Measurements from ENCODE around the gene LCE7A.

Gene LCE7A
- total RNA-seq, result 0 reads per million in 4 donors

- DNase-seq, result no peak
Observed at GRCh38 chr1:152859696-152860095, at the start of gene LCE7A. TSS of gene LCE7A (plus strand) at chr1:152859996. CDS start at chr1:152860698, 702 bp downstream.

- DNase-seq, result no peak
Observed at GRCh38 chr1:152811050-152811449, 48.7 kb upstream of the LCE7A start.

- DNase-seq, result no peak
Observed at GRCh38 chr1:152811671-152812070, 48.1 kb upstream of the LCE7A start, which contains the start of gene LCE1B. TSS of gene LCE1B (plus strand) at chr1:152811971. CDS start at chr1:152812447, 476 bp downstream.

- no peak for DNase-seq
Observed at GRCh38 chr1:152817309-152817708, 42.5 kb upstream of the LCE7A start.

GRCh38 chr1:152823294-152823693 is 36.5 kb upstream of the LCE7A start:
- DNase-seq, result no peak

- DNase-seq, result no peak
Observed at GRCh38 chr1:152824964-152825363, 34.8 kb upstream of the LCE7A start.

GRCh38 chr1:152827173-152827572 is 32.6 kb upstream of the LCE7A start, which contains the start of gene LCE1A:
TSS of gene LCE1A (plus strand) at chr1:152827473. CDS start at chr1:152827473, 0 bp downstream.
- DNase-seq, result no peak

- DNase-seq, result no peak
Observed at GRCh38 chr1:152836870-152837269, 22.9 kb upstream of the LCE7A start.

- no peak for DNase-seq
Observed at GRCh38 chr1:152842556-152842955, 17.2 kb upstream of the LCE7A start, which contains the start of gene LCE6A. TSS of gene LCE6A (plus strand) at chr1:152842856. CDS start at chr1:152843521, 665 bp downstream.

- DNase-seq, result no peak
Observed at GRCh38 chr1:152855661-152856060, 4.1 kb upstream of the LCE7A start.

GRCh38 chr1:152858062-152858461 is 1.7 kb upstream of the LCE7A start:
- no peak for DNase-seq

- no peak for DNase-seq
Observed at GRCh38 chr1:152860129-152860528, 333 bp downstream of the LCE7A start.

GRCh38 chr1:152861374-152861773 is 1.6 kb downstream of the LCE7A start:
- DNase-seq, result no peak

- DNase-seq, result no peak
Observed at GRCh38 chr1:152864443-152864842, 4.6 kb downstream of the LCE7A start.

- DNase-seq, result no peak
Observed at GRCh38 chr1:152866321-152866720, 6.5 kb downstream of the LCE7A start.

GRCh38 chr1:152869808-152870419 is 10.1 kb downstream of the LCE7A start:
- DNase-seq, result peak in 4 of 5 donors; percentile 16 to 46 (median 22)

GRCh38 chr1:152870831-152871730 is 11.3 kb downstream of the LCE7A start:
- DNase-seq, result no peak

GRCh38 chr1:152871731-152872126 is 11.9 kb downstream of the LCE7A start:
- DNase-seq, result no peak

GRCh38 chr1:152873495-152873894 is 13.7 kb downstream of the LCE7A start:
- DNase-seq, result no peak

- no peak for DNase-seq
Observed at GRCh38 chr1:152876827-152877226, 17.0 kb downstream of the LCE7A start.

GRCh38 chr1:152878042-152878441 is 18.2 kb downstream of the LCE7A start, which contains the start of gene SMCP:
TSS of gene SMCP (plus strand) at chr1:152878322. CDS start at chr1:152884423, 6,101 bp downstream.
- no peak for DNase-seq

- no peak for DNase-seq
Observed at GRCh38 chr1:152879559-152880198, 19.9 kb downstream of the LCE7A start.

- DNase-seq, result no peak
Observed at GRCh38 chr1:152880316-152880715, 20.5 kb downstream of the LCE7A start.
